HepG2 (cell line): Measurements from ENCODE around the gene CCDC106. TPM values are rescaled to one million over a fixed set of nuclear protein-coding genes. Genes with fewer than 3 reads are reported as not detected.

Experiments
- ATAC-seq: fragments of 200-7000 bp; cut with Tn5 transposase; 3 replicates; pipeline ENCODE4 v1.9.1; 2020; ENCODE audit warnings: mild to moderate bottlenecking, moderate library complexity
- BruUV-seq: library from RNA; stranded (reverse); fragments of 400-500 nt; replicated peaks from 2 replicates; lab custom pipeline; 2021; lab: Mats Ljungman, UMichigan
- CTCF ChIA-PET: fragments of 300-600 bp; formaldehyde crosslinking; extraction: SDS; loops from one replicate; lab custom pipeline; 2021; ENCODE audit warnings: low total read pairs, inconsistent platforms, low intra/inter-chr PET ratio; lab: Yijun Ruan, JAX
- POLR2A ChIA-PET: fragments of 350-600 bp; sonication (Branson Sonifier 250); formaldehyde crosslinking; loops from one replicate; lab custom pipeline; 2020; ENCODE audit warnings: antibody characterized with exemption, inconsistent platforms; lab: Yijun Ruan, JAX
- DNase-seq: peaks from one replicate; pipeline ENCODE4 v3.0.0-alpha.2; 2015; ENCODE audit warnings: low spot score
- FAIRE-seq: peaks from 3 replicates; lab custom pipeline; 2011; peaks lifted over from hg19 to GRCh38; lab: Jason Lieb, UNC
- H2AFZ ChIP-seq: one replicate; pipeline ENCODE4 v1.6.1; 2011; ENCODE audit warnings: low read length, inconsistent platforms
- H3K27ac ChIP-seq: fragments of 300-600 bp; 3 replicates; pipeline ENCODE4 v1.8.0; 2011; ENCODE audit warnings: mixed run types, mild to moderate bottlenecking, mixed read lengths, low read length, inconsistent platforms; ENCODE audit not compliant: insufficient read depth; ENCODE audit errors: extremely low read length
- H3K27me3 ChIP-seq, 2 experiments: fragments of 200-600 bp in 1 of 2; 2 replicates in 1 of 2; 3 replicates in 1 of 2; pipeline versions ENCODE4 v1.6.0 to v1.8.0; 2011; ENCODE audit warnings: low read length in 2 of 2, mild to moderate bottlenecking in 2 of 2, moderate library complexity in 2 of 2, inconsistent platforms in 1 of 2; ENCODE audit not compliant: insufficient read depth in 2 of 2, control insufficient read depth in 1 of 2
- H3K36me3 ChIP-seq, 2 experiments: fragments of 200-600 bp in 1 of 2; replicated peaks in 1 of 2; 2 replicates in 1 of 2; 3 replicates in 1 of 2; pipeline versions ENCODE4 v1.5.1 to v1.8.0; 2011; ENCODE audit warnings: low read length in 2 of 2, inconsistent platforms in 1 of 2; ENCODE audit not compliant: insufficient read depth in 2 of 2, control insufficient read depth in 1 of 2
- H3K4me1 ChIP-seq: 2 replicates; pipeline ENCODE4 v1.5.1; 2012; ENCODE audit warnings: low read length, inconsistent platforms; ENCODE audit not compliant: insufficient read depth
- H3K4me2 ChIP-seq: 2 replicates; pipeline ENCODE4 v1.6.0; 2011; ENCODE audit warnings: low read depth, low read length, inconsistent platforms
- H3K4me3 ChIP-seq, 3 experiments: fragments of 200-600 bp in 1 of 3; sonication (generic), shearing (Covaris generic) in 1 of 3; replicated peaks in 1 of 3; 2 replicates each; pipeline ENCODE4 v1.5.1; 2011 to 2016; ENCODE audit warnings: low read length in 3 of 3, inconsistent platforms in 2 of 3, low read depth in 2 of 3, mild to moderate bottlenecking in 2 of 3, control low read depth in 1 of 3, mixed read lengths in 1 of 3; ENCODE audit not compliant: insufficient read depth in 1 of 3
- H3K79me2 ChIP-seq: one replicate; pipeline ENCODE4 v1.6.1; 2011; ENCODE audit warnings: low read length, inconsistent platforms; ENCODE audit not compliant: insufficient read depth
- H3K9ac ChIP-seq: 2 replicates; pipeline ENCODE4 v1.6.0; 2011; ENCODE audit warnings: mild to moderate bottlenecking, low read depth, low read length, inconsistent platforms; ENCODE audit not compliant: insufficient read depth
- H3K9me3 ChIP-seq: 2 replicates; pipeline ENCODE4 v1.5.1; 2012; ENCODE audit warnings: mild to moderate bottlenecking, low read length
- H4K20me1 ChIP-seq: 2 replicates; pipeline ENCODE4 v1.6.0; 2011; ENCODE audit warnings: inconsistent platforms, mild to moderate bottlenecking, low read length, moderate library complexity; ENCODE audit not compliant: insufficient read depth
- AGO1 ChIP-seq: fragments of 200-400 bp; formaldehyde crosslinking; IDR thresholded peaks from 2 replicates; pipeline ENCODE4 v1.6.1; 2017; ENCODE audit warnings: mild to moderate bottlenecking, low read depth, low read length, moderate library complexity; ENCODE audit not compliant: poor library complexity, severe bottlenecking
- ATF4 ChIP-seq, 2 experiments: fragments of 450-650 bp in 1 of 2; sonication (generic) in 1 of 2; formaldehyde crosslinking; IDR thresholded peaks; 2 replicates each; pipeline versions ENCODE4 v1.5.0 to v1.8.0; 2020 to 2022; ENCODE audit warnings: mild to moderate bottlenecking in 1 of 2, missing genetic modification reagents in 1 of 2
- CAMTA2 ChIP-seq: sonication (generic); formaldehyde crosslinking; IDR thresholded peaks from 2 replicates; pipeline ENCODE4 v1.4.0; 2020; ENCODE audit warnings: mild to moderate bottlenecking, missing genetic modification reagents, borderline replicate concordance
- CENPX ChIP-seq: sonication (generic); formaldehyde crosslinking; IDR thresholded peaks from 2 replicates; pipeline ENCODE4 v1.9.0; 2021; ENCODE audit warnings: mild to moderate bottlenecking, missing genetic modification reagents, moderate library complexity
- EHMT2 ChIP-seq: fragments of 200-600 bp; sonication (generic); IDR thresholded peaks from 2 replicates; pipeline ENCODE4 v1.7.0; 2017; ENCODE audit warnings: antibody characterized with exemption, low read depth, low read length, borderline replicate concordance
- FOSL2 ChIP-seq: sonication (generic); formaldehyde crosslinking; IDR thresholded peaks from 2 replicates; pipeline ENCODE4 v1.4.0; 2020; ENCODE audit warnings: missing genetic modification reagents
- HMG20A ChIP-seq: IDR thresholded peaks from 2 replicates; pipeline ENCODE4 v1.6.1; 2016; ENCODE audit warnings: borderline replicate concordance
- ISX ChIP-seq: sonication (generic); formaldehyde crosslinking; conservative IDR thresholded peaks from 2 replicates; pipeline ENCODE4 v1.5.0; 2020; ENCODE audit warnings: missing genetic modification reagents
- MAF1 ChIP-seq: sonication (generic); formaldehyde crosslinking; IDR thresholded peaks from 2 replicates; pipeline ENCODE4 v1.5.0; 2020; ENCODE audit warnings: missing genetic modification reagents, borderline replicate concordance
- MAX ChIP-seq: IDR thresholded peaks from 2 replicates; pipeline ENCODE4 v1.6.1; 2012; ENCODE audit warnings: inconsistent platforms
- SAP130 ChIP-seq: IDR thresholded peaks from 2 replicates; pipeline ENCODE4 v1.6.1; 2016; ENCODE audit warnings: low read depth
- STAG1 ChIP-seq: sonication (generic); formaldehyde crosslinking; IDR thresholded peaks from 2 replicates; pipeline ENCODE4 v1.4.0; 2020; ENCODE audit warnings: missing genetic modification reagents
- UBTF ChIP-seq: sonication (generic); formaldehyde crosslinking; IDR thresholded peaks from 2 replicates; pipeline ENCODE4 v1.4.0; 2020; ENCODE audit warnings: mild to moderate bottlenecking, missing genetic modification reagents
- ZBTB44 ChIP-seq: sonication (generic); formaldehyde crosslinking; IDR thresholded peaks from 2 replicates; pipeline ENCODE4 v1.4.0; 2020; ENCODE audit warnings: missing genetic modification reagents
- ZFP36L1 ChIP-seq: sonication (generic); formaldehyde crosslinking; IDR thresholded peaks from 2 replicates; pipeline ENCODE4 v1.8.0; 2022; ENCODE audit warnings: mild to moderate bottlenecking, missing genetic modification reagents, moderate library complexity
- ZFP91 ChIP-seq: sonication (generic); formaldehyde crosslinking; IDR thresholded peaks from 2 replicates; pipeline ENCODE4 v1.9.0; 2022; ENCODE audit warnings: missing genetic modification reagents, mild to moderate bottlenecking, borderline replicate concordance
- ZMAT3 ChIP-seq: sonication (generic); formaldehyde crosslinking; conservative IDR thresholded peaks from 2 replicates; pipeline ENCODE4 v1.7.0; 2021; ENCODE audit warnings: missing genetic modification reagents
- ZNF24 ChIP-seq: fragments of 450-650 bp; IDR thresholded peaks from 2 replicates; pipeline ENCODE4 v1.6.1; 2017; ENCODE audit warnings: antibody characterized with exemption, mild to moderate bottlenecking
- WGBS: methylation state at CpG from one replicate; pipeline ENCODE4 v1.1.6; 2017; ENCODE audit warnings: low lambda C conversion rate; 5-methylcytosine and 5-hydroxymethylcytosine counted together
- in situ Hi-C: cut with HindIII; loops from 2 replicates; pipeline ENCODE4 v1.10.0; 2017; ENCODE audit warnings: low pct_unique_long_range_greater_than_20kb; ENCODE audit not compliant: extremely low pct_ligation_motif_present
- intact Hi-C: fragments of 100-400 bp; cut with micrococcal nuclease; formaldehyde crosslinking; loops from one replicate; pipeline ENCODE4 v1.10.0; 2022; ENCODE audit not compliant: unreplicated experiment
- polyA plus RNA-seq, 8 experiments: library from polyadenylated mRNA; depleted of rRNA in 3 of 8; stranded (reverse) in 7 of 8; unstranded in 1 of 8; fragments of >200 nt; fragmentation: Illumina TruSeq in 4 of 8; extraction: Trizol in 4 of 8; gene quantifications; 2 replicates each; pipeline versions ENCODE4 v1.2.1 to v1.2.3, GENCODE V29; 2011 to 2016; ENCODE audit warnings: low read depth in 4 of 8, missing spikeins in 1 of 8, mixed read lengths in 1 of 8; ENCODE audit not compliant: insufficient read depth in 1 of 8
- total RNA-seq, 5 experiments: library from RNA; depleted of rRNA; stranded (reverse); fragments of >200 nt; fragmentation: Illumina TruSeq; extraction: Trizol; gene quantifications; 2 replicates each; pipeline ENCODE4 v1.2.3, GENCODE V29; 2016; ENCODE audit warnings: low read depth in 1 of 5

The CCDC106 gene
- total and polyA plus RNA-seq, 2 of the 13 experiments (the other 11 are each of a cell fraction or from before 2014, with no cell fraction given), result 4.7 to 8.8 TPM

GRCh38 chr19:55599468-55599841, 48.6 kb upstream of the CCDC106 start, which contains the start of gene FIZ1:
Gene FIZ1 (minus strand): TSS chr19:55599517. CDS start chr19:55597865, 1,652 bp downstream.
- Histone ChIP-seq H2AFZ (peak within 1 kb of the TSS; percentile 98), H3K4me2 (peak within 1 kb of the TSS; percentile 88), H3K9me3 (no peaks in the 10 kb centered on the region), H3K36me3 (peaks cover 7 to 28% of the 10 kb centered on the region in 2 experiments; a peak in 4 of 5 replicates), H3K9ac (peak within 1 kb of the TSS; percentile 97), H4K20me1 (0 out of 2 replicates have a peak, but pooled peaks cover 6% of the 10 kb centered on the region), H3K79me2 (peaks cover 2% of the 10 kb centered on the region), H3K27me3 (no peaks in the 10 kb centered on the region; a peak in 1 of 5 replicates), H3K4me1 (peaks cover 37% of the 10 kb centered on the region), H3K27ac (peak within 1 kb of the TSS; percentile 98), H3K4me3 (peak within 1 kb of the TSS; percentile 73 to 94 (median 90))
- CTCF ChIA-PET, result no interaction called here
- WGBS, result under 1% methylated on average over 22 of the region's 23 CpGs
- POLR2A ChIA-PET, result interaction anchor here (0.6 to 4.9 kb wide), 30 partner anchors 10 to 482 kb away, joined by 3 to 66 read pairs (median 6); partner anchors contain the start of genes HSPBP1, ISOC2, PPP1R12C and PPP6R1
- DNase-seq (peak; percentile 98), ATAC-seq (peak; percentile 86), FAIRE-seq (peak; percentile 81)
- intact Hi-C loops (loop anchor here (2.0 kb wide), 1 partner anchor 19 kb away; the partner anchor contains the start of gene ZNF579), in situ Hi-C loops (no loop called here)
- BruUV-seq, result no TSS peak
- TF ChIP-seq AGO1 (no peak), ZBTB44 (CRISPR knock-in tag) (no peak), UBTF (peak; percentile 39), MAF1 (CRISPR knock-in tag) (no peak), HMG20A (CRISPR knock-in tag) (peak; percentile 8; the same call in 1 of the 2 replicates), CAMTA2 (0 out of 2 replicates have a peak, but pooled peaks have one; percentile 12), STAG1 (CRISPR knock-in tag) (no peak), FOSL2 (peak; percentile 34; the same call in 1 of the 2 replicates), SAP130 (peak; percentile 53), ZMAT3 (CRISPR knock-in tag) (0 out of 2 replicates have a peak, but pooled peaks have one; percentile 44), ATF4 (CRISPR knock-in tag; IDR thresholded peaks at IDR 0.05) (0 out of 4 replicates have a peak, but pooled peaks of 1 of the 2 experiments have one; percentile 51), ZFP91 (CRISPR knock-in tag) (peak; percentile 89; the same call in 1 of the 2 replicates), ISX (CRISPR knock-in tag) (0 out of 2 replicates have a peak, but pooled peaks have one; percentile 4), EHMT2 (no peak), ZFP36L1 (CRISPR knock-in tag) (no peak), CENPX (CRISPR knock-in tag) (no peak), MAX (peak; percentile 0; the same call in 1 of the 2 replicates), ZNF24 (no peak)
